Thyroid gland (tissue), 4 donors: Measurements from ENCODE around the gene GALNT9. TPM values are rescaled to one million over a fixed set of nuclear protein-coding genes. Genes with fewer than 3 reads are reported as not detected.
"Not testable (repeated sequence)": the region's sequence is repeated elsewhere in the genome, so short reads cannot be mapped to it uniquely, and the experiment has no call there.

Source experiments
- DNase-seq, 2 donors: peaks; one replicate each; pipeline ENCODE4 v3.0.0-alpha.2; 2019
- H3K27ac ChIP-seq, 3 donors: fragments of 200-600 bp; sonication (generic); 1 replicate in 2 of 3; 2 replicates in 1 of 3; pipeline ENCODE4 v1.5.1; 2016 to 2019; ENCODE audit warnings: mild to moderate bottlenecking in 1 of 3, moderate library complexity in 1 of 3
- H3K27me3 ChIP-seq: fragments of 200-600 bp; sonication (generic); one replicate; pipeline ENCODE4 v1.5.1; 2019
- H3K36me3 ChIP-seq, 2 donors: fragments of 200-600 bp; sonication (generic); one replicate each; pipeline ENCODE4 v1.5.1; 2016 to 2019
- H3K4me1 ChIP-seq, 2 donors: fragments of 200-600 bp; sonication (generic); one replicate each; pipeline ENCODE4 v1.5.1; 2017 to 2019
- H3K4me3 ChIP-seq, 3 donors: fragments of 200-600 bp; sonication (generic); replicated peaks in 1 of 3; 1 replicate in 2 of 3; 2 replicates in 1 of 3; pipeline ENCODE4 v1.5.1; 2016; ENCODE audit warnings: mild to moderate bottlenecking in 1 of 3
- H3K9me3 ChIP-seq: fragments of 200-600 bp; sonication (generic); one replicate; pipeline ENCODE4 v1.5.1; 2017
- POLR2A ChIP-seq, 2 donors: fragments of 450-650 bp; IDR thresholded peaks; one replicate each; pipeline ENCODE4 v1.6.1; 2017; ENCODE audit warnings: antibody characterized with exemption in 2 of 2, mild to moderate bottlenecking in 2 of 2, moderate library complexity in 1 of 2
- WGBS, 2 donors: methylation state at CpG; one replicate each; pipeline ENCODE4 v1.1.5; 2017; 5-methylcytosine and 5-hydroxymethylcytosine counted together
- intact Hi-C: fragments of 100-400 bp; cut with DNase I; formaldehyde crosslinking; loops from one replicate; pipeline ENCODE4 v1.15.1; 2023
- total RNA-seq, 4 donors: library from RNA; depleted of rRNA; stranded (reverse); fragments of >200 nt; gene quantifications; one replicate each; pipeline ENCODE4 v1.2.3, GENCODE V29; 2016
- TF ChIP-seq, protein P1 (sequence below), 6 experiments: fragments of 200-600 bp in 3 of 6; fragments of 450-650 bp in 3 of 6; sonication (generic) in 3 of 6; IDR thresholded peaks; one replicate each; pipeline ENCODE4 v1.5.1; 2016 to 2019; ENCODE audit warnings: antibody characterized with exemption in 6 of 6, mild to moderate bottlenecking in 2 of 6, inconsistent platforms in 1 of 6, moderate library complexity in 1 of 6

GALNT9 gene
- total RNA-seq, 4 donors from 2014 or later: 2.2 to 29.2 (median 15.9) TPM

DNA sequence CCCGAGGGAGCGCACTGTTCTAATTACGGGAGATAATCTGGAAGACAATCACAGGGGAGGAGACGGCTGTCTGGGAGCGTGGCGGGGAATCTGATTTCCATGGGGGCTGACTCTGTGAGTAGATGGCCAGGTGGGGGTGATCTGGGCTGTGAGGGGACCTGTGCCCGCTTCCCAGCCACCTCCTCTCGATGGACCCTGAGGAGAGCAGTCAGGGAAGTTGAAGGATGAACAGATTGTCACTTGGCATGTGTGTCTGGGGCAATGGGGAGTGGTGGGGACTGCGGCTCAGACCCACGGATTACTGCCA, 22.6 kb downstream of the GALNT9 start:
- no peaks in the 10 kb centered on the region for H3K9me3 ChIP-seq
- no peak for DNase-seq
- no peak for TF ChIP-seq POLR2A (IDR thresholded peaks at IDR 0.05)
- TF ChIP-seq, protein P1, sequence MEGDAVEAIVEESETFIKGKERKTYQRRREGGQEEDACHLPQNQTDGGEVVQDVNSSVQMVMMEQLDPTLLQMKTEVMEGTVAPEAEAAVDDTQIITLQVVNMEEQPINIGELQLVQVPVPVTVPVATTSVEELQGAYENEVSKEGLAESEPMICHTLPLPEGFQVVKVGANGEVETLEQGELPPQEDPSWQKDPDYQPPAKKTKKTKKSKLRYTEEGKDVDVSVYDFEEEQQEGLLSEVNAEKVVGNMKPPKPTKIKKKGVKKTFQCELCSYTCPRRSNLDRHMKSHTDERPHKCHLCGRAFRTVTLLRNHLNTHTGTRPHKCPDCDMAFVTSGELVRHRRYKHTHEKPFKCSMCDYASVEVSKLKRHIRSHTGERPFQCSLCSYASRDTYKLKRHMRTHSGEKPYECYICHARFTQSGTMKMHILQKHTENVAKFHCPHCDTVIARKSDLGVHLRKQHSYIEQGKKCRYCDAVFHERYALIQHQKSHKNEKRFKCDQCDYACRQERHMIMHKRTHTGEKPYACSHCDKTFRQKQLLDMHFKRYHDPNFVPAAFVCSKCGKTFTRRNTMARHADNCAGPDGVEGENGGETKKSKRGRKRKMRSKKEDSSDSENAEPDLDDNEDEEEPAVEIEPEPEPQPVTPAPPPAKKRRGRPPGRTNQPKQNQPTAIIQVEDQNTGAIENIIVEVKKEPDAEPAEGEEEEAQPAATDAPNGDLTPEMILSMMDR (IDR thresholded peaks at IDR 0.05): no peak
- H3K27me3 ChIP-seq: no peaks in the 10 kb centered on the region
- WGBS, 2 donors: 70 to 78% methylated on average over 10 of the region's 10 CpGs
- no peak overlapping the region for H3K27ac ChIP-seq
- H3K36me3 ChIP-seq: no peaks in the 10 kb centered on the region
- no peak overlapping the region for H3K4me3 ChIP-seq
- peaks cover 5 to 18% of the 10 kb centered on the region in 2 donors for H3K4me1 ChIP-seq
- intact Hi-C loops: no loop called here

- intact Hi-C loops: no loop called here
- Histone ChIP-seq H3K4me1 (peaks cover 5 to 18% of the 10 kb centered on the region in 2 donors), H3K9me3 (no peaks in the 10 kb centered on the region), H3K27ac (no peak overlapping the region), H3K27me3 (no peaks in the 10 kb centered on the region), H3K4me3 (no peak overlapping the region), H3K36me3 (no peaks in the 10 kb centered on the region)
- DNase-seq: peak in 1 of 2 donors; percentile 1
- no peak for TF ChIP-seq POLR2A (IDR thresholded peaks at IDR 0.05)
- TF ChIP-seq, protein P1 (IDR thresholded peaks at IDR 0.05): no peak
- 77 to 86% methylated on average over 14 to 34 of the region's 51 CpGs for WGBS, 2 donors
These were observed 23.2 kb downstream of the GALNT9 start for GRCh38 chr12:132305991-132306884.

- 90 to 94% methylated on average over 10 to 11 of the region's 14 CpGs for WGBS, 2 donors
- intact Hi-C loops: no loop called here
- H3K9me3 ChIP-seq: no peaks in the 10 kb centered on the region
- no peak overlapping the region for H3K4me3 ChIP-seq
- TF ChIP-seq, protein P1 (IDR thresholded peaks at IDR 0.05): no peak
- TF ChIP-seq POLR2A (IDR thresholded peaks at IDR 0.05): no peak
- H3K27me3 ChIP-seq: no peaks in the 10 kb centered on the region
- no peaks in the 10 kb centered on the region for H3K36me3 ChIP-seq
- no peak overlapping the region for H3K27ac ChIP-seq
- peaks cover under 1 to 11% of the 10 kb centered on the region in 2 donors for H3K4me1 ChIP-seq
- DNase-seq: peak in 1 of 2 donors; percentile 1
These were observed 23.8 kb downstream of the GALNT9 start for GRCh38 chr12:132305560-132305966.

DNA sequence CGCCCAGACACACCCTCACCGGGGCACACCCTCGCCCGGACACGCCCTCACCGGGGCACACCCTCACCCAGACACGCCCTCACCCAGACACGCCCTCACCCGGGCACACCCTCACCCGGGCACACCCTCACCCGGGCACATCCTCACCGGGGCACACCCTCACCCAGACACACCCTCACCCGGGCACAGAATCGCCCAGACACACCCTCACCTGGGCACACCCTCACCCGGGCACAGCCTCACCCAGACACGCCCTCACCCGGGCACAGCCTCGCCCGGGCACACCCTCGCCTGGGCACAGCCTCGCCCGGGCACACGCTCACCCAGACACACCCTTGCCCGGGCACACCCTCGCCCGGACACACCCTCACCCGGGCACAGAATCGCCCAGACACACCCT, 24.5 kb downstream of the GALNT9 start:
- H3K4me3 ChIP-seq, DNase-seq, H3K36me3 ChIP-seq, intact Hi-C loops, H3K4me1 ChIP-seq, H3K27ac ChIP-seq, H3K27me3 ChIP-seq, H3K9me3 ChIP-seq: not testable (repeated sequence)
- no CpG with 5 or more reads among the region's 28 CpGs for WGBS, 2 donors

- H3K36me3 ChIP-seq, H3K27ac ChIP-seq, H3K27me3 ChIP-seq, intact Hi-C loops, DNase-seq, H3K9me3 ChIP-seq, H3K4me1 ChIP-seq, H3K4me3 ChIP-seq: not testable (repeated sequence)
- WGBS, 2 donors: no CpG with 5 or more reads among the region's 30 CpGs
These were observed 25.5 kb downstream of the GALNT9 start for GRCh38 chr12:132303853-132304373.
